B cell (primary cell): ENCODE measurements around the gene CCDC85A.

Source experiments
- CTCF ChIP-seq: fragments of 200-600 bp; IDR thresholded peaks from one replicate; pipeline ENCODE4 v1.8.0; 2022; ENCODE audit warnings: antibody characterized with exemption, mild to moderate bottlenecking
- EZH2 ChIP-seq: IDR thresholded peaks from 2 replicates; pipeline ENCODE4 v1.6.1; 2012; ENCODE audit warnings: borderline replicate concordance, low read depth, mild to moderate bottlenecking, moderate library complexity, low read length; ENCODE audit not compliant: insufficient read depth, poor library complexity, severe bottlenecking

- no peak for TF ChIP-seq CTCF
- no peak for TF ChIP-seq EZH2
Observed at GRCh38 chr2:56313500-56313921, 129.7 kb downstream of the CCDC85A start.
